Choroid plexus epithelial cell (primary cell): Measurements from ENCODE around the gene LCN10.

Experiments
- DNase-seq: peaks from one replicate; pipeline ENCODE4 v3.0.0-alpha.2; 2010; ENCODE audit warnings: low read depth
- H3K4me3 ChIP-seq: 2 replicates; pipeline ENCODE4 v1.5.1; 2011; ENCODE audit warnings: low read depth, mild to moderate bottlenecking, control low read depth, low read length, moderate library complexity
- CTCF ChIP-seq: conservative IDR thresholded peaks from 2 replicates; pipeline ENCODE4 v1.5.1; 2011; ENCODE audit warnings: low read depth, mild to moderate bottlenecking, control low read depth, inconsistent platforms, low read length, moderate library complexity

The LCN10 gene

GRCh38 chr9:136776947-136777346 lies 34.2 kb upstream of the LCN10 start:
- DNase-seq: no peak
- no peak overlapping the region for H3K4me3 ChIP-seq
- no peak for TF ChIP-seq CTCF

GRCh38 chr9:136775191-136775590 lies 32.5 kb upstream of the LCN10 start:
- no peak overlapping the region for H3K4me3 ChIP-seq

GRCh38 chr9:136774416-136775045 lies 31.8 kb upstream of the LCN10 start:
- no peak for DNase-seq
- no peak for TF ChIP-seq CTCF

More at GRCh38 chr9:136775191-136775590, 32.5 kb upstream of the LCN10 start:
- no peak for TF ChIP-seq CTCF
- DNase-seq: no peak

GRCh38 chr9:136773386-136774044 lies 30.8 kb upstream of the LCN10 start:
- no peak for TF ChIP-seq CTCF

More at GRCh38 chr9:136774416-136775045, 31.8 kb upstream of the LCN10 start:
- H3K4me3 ChIP-seq: no peak overlapping the region

GRCh38 chr9:136771907-136772415 lies 29.2 kb upstream of the LCN10 start:
- DNase-seq: no peak
- no peak overlapping the region for H3K4me3 ChIP-seq

More at GRCh38 chr9:136773386-136774044, 30.8 kb upstream of the LCN10 start:
- DNase-seq: peak; percentile 42
- H3K4me3 ChIP-seq: no peak overlapping the region

GRCh38 chr9:136769710-136770191 lies 27.0 kb upstream of the LCN10 start:
- no peak overlapping the region for H3K4me3 ChIP-seq
- TF ChIP-seq CTCF: peak; percentile 67
- peak; percentile 21 for DNase-seq

More at GRCh38 chr9:136771907-136772415, 29.2 kb upstream of the LCN10 start:
- no peak for TF ChIP-seq CTCF
